CD14-positive monocyte (primary cell): ENCODE measurements around the gene PQBP1. TPM values are rescaled to one million over a fixed set of nuclear protein-coding genes. Genes with fewer than 3 reads are reported as not detected.

Source experiments
- DNase-seq, 3 donors: peaks; one replicate each; pipeline ENCODE4 v3.0.0-alpha.2; 2011 to 2022
- H2AFZ ChIP-seq: 2 replicates; pipeline ENCODE4 v1.6.0; 2012; ENCODE audit warnings: mild to moderate bottlenecking, low read depth, low read length, inconsistent platforms; ENCODE audit not compliant: insufficient read depth, poor library complexity, severe bottlenecking
- H3K27ac ChIP-seq, 2 donors: 1 replicate in 1 of 2; 2 replicates in 1 of 2; pipeline ENCODE4 v1.5.1; 2012 to 2013; ENCODE audit warnings: low read length in 2 of 2, control low read depth in 1 of 2, inconsistent platforms in 1 of 2, low read depth in 1 of 2, mild to moderate bottlenecking in 1 of 2
- H3K27me3 ChIP-seq, 2 donors: one replicate each; pipeline versions ENCODE4 v1.6.0 to v1.6.1; 2011 to 2013; ENCODE audit warnings: low read length in 2 of 2; ENCODE audit not compliant: control insufficient read depth in 2 of 2, insufficient read depth in 2 of 2
- H3K36me3 ChIP-seq, 2 donors: replicated peaks in 1 of 2; 1 replicate in 1 of 2; 2 replicates in 1 of 2; pipeline versions ENCODE4 v1.5.1 to v1.6.1; 2012 to 2013; ENCODE audit warnings: low read length in 2 of 2, control low read depth in 1 of 2, inconsistent platforms in 1 of 2, mild to moderate bottlenecking in 1 of 2; ENCODE audit not compliant: insufficient read depth in 2 of 2, control insufficient read depth in 1 of 2
- H3K4me1 ChIP-seq, 2 donors: 1 replicate in 1 of 2; 2 replicates in 1 of 2; pipeline versions ENCODE4 v1.5.1 to v1.6.1; 2012 to 2013; ENCODE audit warnings: low read length in 2 of 2, control low read depth in 1 of 2, inconsistent platforms in 1 of 2, mild to moderate bottlenecking in 1 of 2, moderate library complexity in 1 of 2; ENCODE audit not compliant: insufficient read depth in 2 of 2, control insufficient read depth in 1 of 2
- H3K4me2 ChIP-seq: replicated peaks from 2 replicates; pipeline ENCODE3; 2012; ENCODE audit warnings: low read length, moderate library complexity, mild to moderate bottlenecking; ENCODE audit not compliant: poor library complexity, severe bottlenecking; ENCODE audit errors: extremely low read depth
- H3K4me3 ChIP-seq, 3 experiments: fragments of 200-600 bp in 1 of 3; sonication (generic) in 1 of 3; replicated peaks in 1 of 3; 1 replicate in 2 of 3; 2 replicates in 1 of 3; pipeline ENCODE4 v1.5.1; 2011 to 2013; ENCODE audit warnings: low read length in 3 of 3, mild to moderate bottlenecking in 3 of 3, control low read depth in 2 of 3, low read depth in 2 of 3, inconsistent platforms in 1 of 3, moderate library complexity in 1 of 3
- H3K79me2 ChIP-seq: 2 replicates; pipeline ENCODE4 v1.6.0; 2012; ENCODE audit warnings: mild to moderate bottlenecking, control low read depth, inconsistent platforms, low read length, moderate library complexity; ENCODE audit not compliant: insufficient read depth
- H3K9ac ChIP-seq: 2 replicates; pipeline ENCODE4 v1.6.0; 2017; ENCODE audit warnings: low read length, mild to moderate bottlenecking; ENCODE audit not compliant: insufficient read depth, poor library complexity, severe bottlenecking
- H3K9me3 ChIP-seq, 2 donors: replicated peaks in 1 of 2; 1 replicate in 1 of 2; 2 replicates in 1 of 2; pipeline versions ENCODE4 v1.5.1 to v1.6.1; 2012 to 2013; ENCODE audit warnings: low read length in 2 of 2, control low read depth in 1 of 2; ENCODE audit not compliant: control insufficient read depth in 1 of 2, insufficient read depth in 1 of 2
- H4K20me1 ChIP-seq: 2 replicates; pipeline ENCODE4 v1.6.0; 2012; ENCODE audit warnings: mild to moderate bottlenecking, low read length, control low read depth, moderate library complexity; ENCODE audit not compliant: insufficient read depth
- H3K27ac Mint-ChIP-seq, 7 donors: one replicate each; pipeline ENCODE4 v1.8.0; 2020; ENCODE audit warnings: mild to moderate bottlenecking in 7 of 7, mixed read lengths in 7 of 7, moderate library complexity in 6 of 7, inconsistent platforms in 2 of 7
- H3K27me3 Mint-ChIP-seq, 3 donors: one replicate each; pipeline ENCODE4 v1.8.0; 2021 to 2022; ENCODE audit warnings: low read depth in 3 of 3, mild to moderate bottlenecking in 3 of 3, mixed read lengths in 3 of 3, moderate library complexity in 3 of 3, inconsistent platforms in 1 of 3
- H3K36me3 Mint-ChIP-seq, 2 donors: one replicate each; pipeline ENCODE4 v1.8.0; 2020; ENCODE audit warnings: mixed read lengths in 2 of 2, inconsistent platforms in 1 of 2, mild to moderate bottlenecking in 1 of 2
- H3K4me1 Mint-ChIP-seq: one replicate; pipeline ENCODE4 v1.8.0; 2020; ENCODE audit warnings: mild to moderate bottlenecking, mixed read lengths
- H3K4me3 Mint-ChIP-seq, 2 donors: one replicate each; pipeline ENCODE4 v1.8.0; 2020; ENCODE audit warnings: mild to moderate bottlenecking in 2 of 2, mixed read lengths in 2 of 2, moderate library complexity in 1 of 2
- H3K9me3 Mint-ChIP-seq, 7 donors: one replicate each; pipeline ENCODE4 v1.8.0; 2020 to 2022; ENCODE audit warnings: mixed read lengths in 7 of 7, mild to moderate bottlenecking in 6 of 7, moderate library complexity in 6 of 7, inconsistent platforms in 2 of 7
- WGBS: methylation state at CpG from one replicate; pipeline ENCODE4 v1.1.5; 2013; ENCODE audit warnings: missing lambda C conversion rate; ENCODE audit not compliant: insufficient coverage; 5-methylcytosine and 5-hydroxymethylcytosine counted together
- intact Hi-C, 2 donors: fragments of 100-400 bp; cut with micrococcal nuclease; formaldehyde crosslinking; loops; one replicate each; pipeline versions ENCODE4 v1.15.0 to v1.15.1; 2023
- polyA plus RNA-seq, 3 donors: library from polyadenylated mRNA; depleted of rRNA in 1 of 3; unstranded in 2 of 3; stranded (reverse) in 1 of 3; fragments of 300-500 nt in 2 of 3; fragments of >200 nt in 1 of 3; fragmentation: Illumina TruSeq in 2 of 3; gene quantifications; 1 replicate in 2 of 3; 2 replicates in 1 of 3; pipeline ENCODE4 v1.2.3, GENCODE V29; 2012 to 2021
- TF ChIP-seq, protein P1 (sequence below): fragments of 200-600 bp; IDR thresholded peaks from one replicate; pipeline ENCODE4 v1.8.0; 2022; ENCODE audit warnings: antibody characterized with exemption, mild to moderate bottlenecking

PQBP1 gene
- polyA plus RNA-seq, 3 donors = 71.7 to 129 (median 78.3) TPM

DNA sequence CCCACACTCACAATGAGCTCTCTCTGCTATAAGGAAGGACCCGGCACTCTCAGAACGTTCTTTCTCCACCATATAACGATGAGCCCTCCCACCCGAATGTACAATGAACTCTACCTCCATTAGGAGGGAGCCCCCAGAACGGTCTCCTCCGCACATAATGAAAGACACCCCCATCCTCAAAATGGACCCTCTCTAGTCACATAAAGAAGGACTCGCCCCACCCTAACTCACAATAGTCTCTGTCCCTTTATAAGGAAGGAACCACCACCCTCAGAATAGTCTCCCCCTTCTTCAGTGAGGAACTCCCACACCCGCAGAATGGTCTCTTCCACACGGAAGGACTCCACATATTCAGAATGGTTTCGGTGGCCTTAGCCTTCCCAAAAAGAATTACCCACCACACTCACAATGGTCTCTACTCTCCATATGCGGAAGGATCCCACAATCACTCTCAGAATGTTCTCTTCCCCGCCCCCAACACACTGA is 13.2 kb downstream of the PQBP1 start:
- WGBS = 0% methylated on average over 4 of the region's 12 CpGs
- peak overlapping the region; percentile 89 to 97 (median 93) for H3K27ac Mint-ChIP-seq
- peaks cover 17% of the 10 kb centered on the region for H3K4me1 Mint-ChIP-seq

DNA sequence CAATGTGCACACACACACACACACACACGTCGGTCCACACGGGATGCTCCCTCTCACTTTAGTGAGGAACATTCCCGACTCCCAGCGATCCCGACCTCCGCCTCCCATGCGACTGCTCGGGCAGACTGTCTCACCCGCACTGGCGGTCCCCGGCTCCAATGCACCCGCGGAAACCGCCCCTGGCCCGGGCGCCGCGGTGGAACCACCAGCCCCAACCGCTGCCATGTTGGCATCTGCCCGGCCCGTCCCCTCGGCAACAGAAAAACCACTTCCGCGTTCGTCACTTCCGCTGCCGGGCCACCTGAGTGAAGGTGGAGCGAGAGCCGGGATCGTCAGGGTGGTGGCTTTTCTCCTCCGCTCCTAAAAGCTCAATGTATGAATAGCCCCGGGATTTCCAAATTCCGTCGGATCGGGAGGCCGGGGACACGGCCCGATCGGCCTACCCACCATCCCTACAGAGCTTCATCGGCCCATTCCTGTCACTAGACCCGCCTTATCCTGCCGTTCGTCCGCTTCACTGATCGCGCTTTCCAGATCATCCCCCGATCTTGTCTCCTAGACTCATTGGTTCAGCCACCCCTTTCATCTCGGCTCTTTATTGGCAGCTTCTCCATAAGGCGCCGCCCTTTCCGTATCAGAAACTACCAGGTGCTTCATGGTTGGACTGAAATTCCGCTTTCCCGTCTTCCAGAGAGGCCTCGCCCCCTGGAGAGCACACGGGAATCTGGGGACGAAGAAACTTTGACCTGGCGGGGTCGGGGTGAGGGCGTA is 13.9 kb downstream of the PQBP1 start, which contains the start of gene SLC35A2:
TSS of gene SLC35A2 (minus strand) at position 235 of the 771 bp plus-strand sequence. CDS start at position 225, 10 bp downstream.
- Histone ChIP-seq H3K79me2 (peaks cover 19% of the 10 kb centered on the region), H3K9me3 (no peaks in the 10 kb centered on the region), H3K27me3 (no peaks in the 10 kb centered on the region), H3K9ac (peak within 1 kb of the TSS; percentile 66), H4K20me1 (no peaks in the 10 kb centered on the region), H3K4me3 (peak within 1 kb of the TSS; percentile 77 to 90 (median 86)), H3K27ac (peak within 1 kb of the TSS; percentile 74 to 83), H3K4me2 (peak within 1 kb of the TSS; percentile 80), H2AFZ (peak within 1 kb of the TSS; percentile 64), H3K4me1 (peaks cover 15 to 17% of the 10 kb centered on the region in 2 donors), H3K36me3 (peaks cover 7 to 32% of the 10 kb centered on the region in 2 donors)
- H3K4me1 Mint-ChIP-seq = peaks cover 17% of the 10 kb centered on the region
- peak within 1 kb of the TSS; percentile 89 to 93 for H3K4me3 Mint-ChIP-seq
- peaks cover 21 to 28% of the 10 kb centered on the region in 2 donors for H3K36me3 Mint-ChIP-seq
- TF ChIP-seq, protein P1, sequence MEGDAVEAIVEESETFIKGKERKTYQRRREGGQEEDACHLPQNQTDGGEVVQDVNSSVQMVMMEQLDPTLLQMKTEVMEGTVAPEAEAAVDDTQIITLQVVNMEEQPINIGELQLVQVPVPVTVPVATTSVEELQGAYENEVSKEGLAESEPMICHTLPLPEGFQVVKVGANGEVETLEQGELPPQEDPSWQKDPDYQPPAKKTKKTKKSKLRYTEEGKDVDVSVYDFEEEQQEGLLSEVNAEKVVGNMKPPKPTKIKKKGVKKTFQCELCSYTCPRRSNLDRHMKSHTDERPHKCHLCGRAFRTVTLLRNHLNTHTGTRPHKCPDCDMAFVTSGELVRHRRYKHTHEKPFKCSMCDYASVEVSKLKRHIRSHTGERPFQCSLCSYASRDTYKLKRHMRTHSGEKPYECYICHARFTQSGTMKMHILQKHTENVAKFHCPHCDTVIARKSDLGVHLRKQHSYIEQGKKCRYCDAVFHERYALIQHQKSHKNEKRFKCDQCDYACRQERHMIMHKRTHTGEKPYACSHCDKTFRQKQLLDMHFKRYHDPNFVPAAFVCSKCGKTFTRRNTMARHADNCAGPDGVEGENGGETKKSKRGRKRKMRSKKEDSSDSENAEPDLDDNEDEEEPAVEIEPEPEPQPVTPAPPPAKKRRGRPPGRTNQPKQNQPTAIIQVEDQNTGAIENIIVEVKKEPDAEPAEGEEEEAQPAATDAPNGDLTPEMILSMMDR = no peak
- peaks cover 0 to 5% (median 1%) of the 10 kb centered on the region in 7 donors for H3K9me3 Mint-ChIP-seq
- intact Hi-C loops = loop anchor here (10.0 kb wide), 2 partner anchors 133 to 227 kb away; partner anchors contain the start of genes TFE3 (in 1 of the 2) and WAS (in 1 of the 2)
- DNase-seq = peak; percentile 60 to 71 (median 62)
- WGBS = 2% methylated on average over 35 of the region's 60 CpGs
- peak within 1 kb of the TSS; percentile 89 to 97 (median 93) for H3K27ac Mint-ChIP-seq
- H3K27me3 Mint-ChIP-seq = peaks cover 0 to 13% (median 0%) of the 10 kb centered on the region in 3 donors

More for the DNA sequence above, 13.2 kb downstream of the PQBP1 start:
- peak overlapping the region; percentile 80 for H3K4me2 ChIP-seq
- intact Hi-C loops = loop anchor here (10.0 kb wide), 2 partner anchors 134 to 226 kb away; partner anchors contain the start of genes TFE3 (in 1 of the 2) and WAS (in 1 of the 2)
- H3K27me3 Mint-ChIP-seq = peaks cover 0 to 13% (median 0%) of the 10 kb centered on the region in 3 donors
- H3K27me3 ChIP-seq = no peaks in the 10 kb centered on the region
- H3K9me3 ChIP-seq = no peaks in the 10 kb centered on the region
- peaks cover 21 to 32% of the 10 kb centered on the region in 2 donors for H3K36me3 Mint-ChIP-seq
- TF ChIP-seq, protein P1 = no peak
- H3K4me3 ChIP-seq = peak overlapping the region; percentile 77 to 90 (median 86)
- H4K20me1 ChIP-seq = no peaks in the 10 kb centered on the region
- H3K36me3 ChIP-seq = peaks cover 10 to 38% of the 10 kb centered on the region in 2 donors
- H3K9me3 Mint-ChIP-seq = peaks cover 0 to 5% (median 1%) of the 10 kb centered on the region in 7 donors
- H3K4me3 Mint-ChIP-seq = peak overlapping the region; percentile 89 to 93
- peaks cover 17% of the 10 kb centered on the region for H3K79me2 ChIP-seq
- peak; percentile 24 to 51 (median 36) for DNase-seq
- H3K4me1 ChIP-seq = peaks cover 15 to 17% of the 10 kb centered on the region in 2 donors
- peak overlapping the region; percentile 74 to 83 for H3K27ac ChIP-seq
- peak overlapping the region; percentile 64 for H2AFZ ChIP-seq
- peak overlapping the region; percentile 66 for H3K9ac ChIP-seq
